LNCaP clone FGC (cell line): ENCODE measurements around the gene TOMT.
"Not testable (repeated sequence)": the region's sequence is repeated elsewhere in the genome, so short reads cannot be mapped to it uniquely, and the experiment has no call there.

Experiments
- DNase-seq: peaks from one replicate; pipeline ENCODE4 v3.0.0-alpha.2; 2011; ENCODE audit warnings: low read depth
- H3K4me3 ChIP-seq: 2 replicates; pipeline ENCODE4 v1.5.1; 2011; ENCODE audit warnings: mild to moderate bottlenecking, low read depth, low read length, control low read depth
- CTCF ChIP-seq: IDR thresholded peaks from 2 replicates; pipeline ENCODE4 v1.5.1; 2012; ENCODE audit warnings: mild to moderate bottlenecking; ENCODE audit not compliant: control insufficient read depth, insufficient read depth; ENCODE audit errors: extremely low read depth

The TOMT gene

GRCh38 chr11:72136684-72137262 lies 31.0 kb downstream of the TOMT start:
- no peak for DNase-seq
- TF ChIP-seq CTCF, result no peak
- no peak overlapping the region for H3K4me3 ChIP-seq

GRCh38 chr11:72138821-72139390 lies 33.2 kb downstream of the TOMT start:
- TF ChIP-seq CTCF, result no peak
- no peak for DNase-seq
- no peak overlapping the region for H3K4me3 ChIP-seq

GRCh38 chr11:72139500-72139899 lies 33.8 kb downstream of the TOMT start:
- H3K4me3 ChIP-seq, result no peak overlapping the region
- no peak for TF ChIP-seq CTCF
- DNase-seq, result no peak

GRCh38 chr11:72140661-72141060 lies 34.9 kb downstream of the TOMT start:
- TF ChIP-seq CTCF, result no peak
- H3K4me3 ChIP-seq, result no peak overlapping the region
- no peak for DNase-seq

GRCh38 chr11:72141066-72141465 lies 35.3 kb downstream of the TOMT start:
- DNase-seq, result no peak
- no peak overlapping the region for H3K4me3 ChIP-seq
- TF ChIP-seq CTCF, result no peak

- DNase-seq, H3K4me3 ChIP-seq: not testable (repeated sequence)
Observed at GRCh38 chr11:72142086-72142485, 36.4 kb downstream of the TOMT start.

- DNase-seq, H3K4me3 ChIP-seq: not testable (repeated sequence)
Observed at GRCh38 chr11:72142543-72142942, 36.8 kb downstream of the TOMT start.

- no peak overlapping the region for H3K4me3 ChIP-seq
- no peak for DNase-seq
- no peak for TF ChIP-seq CTCF
Observed at GRCh38 chr11:72144807-72145565, 39.3 kb downstream of the TOMT start.
